ENCODE data around the gene ITPR2. TPM values are rescaled to one million over a fixed set of nuclear protein-coding genes. Genes with fewer than 3 reads are reported as not detected.

The ITPR2 gene
- total and polyA plus RNA-seq, 12 donors, result 5.1 to 144 (median 66.4) TPM

- no peaks in the 10 kb centered on the region for H3K27me3 ChIP-seq
- no peak overlapping the region for H3K4me3 ChIP-seq
- no peak overlapping the region for H3K27ac ChIP-seq
- H3K4me1 ChIP-seq (replicated peaks in 1 of 2), result no peaks in the 10 kb centered on the region
- intact Hi-C loops (cut with DNase I), result no loop called here
- H3K36me3 ChIP-seq (replicated peaks in 1 of 2), result peaks cover 0 to 24% of the 10 kb centered on the region in 2 donors
- no peaks in the 10 kb centered on the region for H3K9me3 ChIP-seq (replicated peaks in 1 of 3)
- TF ChIP-seq CTCF (IDR thresholded peaks at IDR 0.05) (no peak), POLR2A (IDR thresholded peaks at IDR 0.05) (no peak)
- DNase-seq, result no peak
- 90 to 95% (median 94%) methylated on average over 8 of the region's 8 CpGs for WGBS, 4 donors
These were observed 432.4 kb downstream of the ITPR2 start for GRCh38 chr12:26400627-26401026.

GRCh38 chr12:26399381-26399780 is 433.6 kb downstream of the ITPR2 start:
- WGBS, 4 donors, result 84 to 89% (median 85%) methylated on average over 1 of the region's 1 CpG
- TF ChIP-seq POLR2A (IDR thresholded peaks at IDR 0.05), result no peak
- TF ChIP-seq CTCF (IDR thresholded peaks at IDR 0.05), result no peak
- Histone ChIP-seq H3K27ac (no peak overlapping the region), H3K9me3 (replicated peaks in 1 of 3) (no peaks in the 10 kb centered on the region), H3K27me3 (no peaks in the 10 kb centered on the region), H3K4me1 (replicated peaks in 1 of 2) (no peaks in the 10 kb centered on the region), H3K36me3 (replicated peaks in 1 of 2) (peaks cover 0 to 24% of the 10 kb centered on the region in 2 donors), H3K4me3 (no peak overlapping the region)
- intact Hi-C loops (cut with DNase I), result no loop called here
- DNase-seq, result no peak

GRCh38 chr12:26396402-26396801 is 436.6 kb downstream of the ITPR2 start:
- no peaks in the 10 kb centered on the region for H3K9me3 ChIP-seq (replicated peaks in 1 of 3)

GRCh38 chr12:26389343-26389742 is 443.7 kb downstream of the ITPR2 start:
- H3K27ac ChIP-seq, result no peak overlapping the region
- peaks cover 0 to 7% of the 10 kb centered on the region in 2 donors for H3K36me3 ChIP-seq (replicated peaks in 1 of 2)
- no peak for TF ChIP-seq POLR2A (IDR thresholded peaks at IDR 0.05)
- TF ChIP-seq CTCF (IDR thresholded peaks at IDR 0.05), result no peak
- H3K4me3 ChIP-seq, result no peak overlapping the region
- DNase-seq, result no peak
- 87 to 97% (median 90%) methylated on average over 1 of the region's 1 CpG for WGBS, 4 donors
- H3K27me3 ChIP-seq, result no peaks in the 10 kb centered on the region
- intact Hi-C loops (cut with DNase I), result no loop called here
- no peaks in the 10 kb centered on the region for H3K9me3 ChIP-seq (replicated peaks in 1 of 3)
- no peaks in the 10 kb centered on the region for H3K4me1 ChIP-seq (replicated peaks in 1 of 2)

More at GRCh38 chr12:26396402-26396801, 436.6 kb downstream of the ITPR2 start:
- intact Hi-C loops (cut with DNase I), result no loop called here
- 89 to 92% (median 92%) methylated on average over 3 of the region's 3 CpGs for WGBS, 4 donors
- TF ChIP-seq CTCF (IDR thresholded peaks at IDR 0.05) (no peak), POLR2A (IDR thresholded peaks at IDR 0.05) (no peak)
- Histone ChIP-seq H3K27me3 (no peaks in the 10 kb centered on the region), H3K4me1 (replicated peaks in 1 of 2) (no peaks in the 10 kb centered on the region), H3K36me3 (replicated peaks in 1 of 2) (peaks cover 0 to 24% of the 10 kb centered on the region in 2 donors), H3K27ac (no peak overlapping the region), H3K4me3 (no peak overlapping the region)
- DNase-seq, result no peak

Measured in adrenal gland (tissue), 12 donors.